Loucy (cell line): ENCODE data around the gene TUBB3.
A peak's percentile ranks its signal among the peaks of the same experiment; 100 is the strongest.

Source experiments
- H2AFZ ChIP-seq: fragments of 200-600 bp; sonication (generic); 2 replicates; pipeline ENCODE4 v1.6.0; 2016; ENCODE audit warnings: antibody characterized with exemption, mild to moderate bottlenecking, low read length, moderate library complexity
- H3F3A ChIP-seq: fragments of 200-600 bp; 2 replicates; pipeline ENCODE4 v1.6.0; 2016; ENCODE audit warnings: antibody characterized with exemption, low read depth, mild to moderate bottlenecking
- H3K27me3 ChIP-seq: fragments of 200-600 bp; sonication (generic); 2 replicates; pipeline ENCODE4 v1.6.1; 2014; ENCODE audit warnings: low read length, mild to moderate bottlenecking; ENCODE audit not compliant: insufficient read depth, poor library complexity, severe bottlenecking
- H3K36me3 ChIP-seq: fragments of 200-600 bp; sonication (generic); 2 replicates; pipeline ENCODE4 v1.6.1; 2016; ENCODE audit warnings: low read length; ENCODE audit not compliant: insufficient read depth
- H3K4me1 ChIP-seq: fragments of 200-600 bp; sonication (generic); 2 replicates; pipeline ENCODE4 v1.5.1; 2014; ENCODE audit warnings: low read length, mild to moderate bottlenecking; ENCODE audit not compliant: insufficient read depth, poor library complexity, severe bottlenecking
- H3K4me2 ChIP-seq: fragments of 200-600 bp; sonication (generic); 2 replicates; pipeline ENCODE4 v1.6.0; 2014; ENCODE audit warnings: antibody characterized with exemption, low read length, low read depth, mild to moderate bottlenecking; ENCODE audit not compliant: poor library complexity, severe bottlenecking
- H3K4me3 ChIP-seq: fragments of 200-600 bp; sonication (generic); 2 replicates; pipeline ENCODE4 v1.5.1; 2014; ENCODE audit warnings: low read length, mild to moderate bottlenecking, mixed read lengths; ENCODE audit not compliant: poor library complexity, severe bottlenecking
- H3K79me2 ChIP-seq: fragments of 200-600 bp; sonication (generic); 2 replicates; pipeline ENCODE4 v1.6.1; 2014; ENCODE audit warnings: low read length; ENCODE audit not compliant: insufficient read depth
- H3K9ac ChIP-seq: fragments of 200-600 bp; sonication (generic); 2 replicates; pipeline ENCODE4 v1.6.0; 2014; ENCODE audit warnings: mild to moderate bottlenecking, low read depth, low read length, moderate library complexity; ENCODE audit not compliant: poor library complexity, severe bottlenecking
- H3K9me2 ChIP-seq: fragments of 200-600 bp; sonication (generic); replicated peaks from 2 replicates; pipeline ENCODE4 v1.6.1; 2016; ENCODE audit warnings: low read depth, low read length, mixed read lengths
- H3K9me3 ChIP-seq: fragments of 200-600 bp; sonication (generic); 2 replicates; pipeline ENCODE4 v1.6.1; 2014; ENCODE audit warnings: mild to moderate bottlenecking, antibody characterized with exemption, low read length, low read depth; ENCODE audit not compliant: insufficient read depth
- H4K20me1 ChIP-seq: fragments of 200-600 bp; sonication (generic); 2 replicates; pipeline ENCODE4 v1.6.0; 2014; ENCODE audit warnings: antibody characterized with exemption, low read length, mild to moderate bottlenecking; ENCODE audit not compliant: insufficient read depth, poor library complexity, severe bottlenecking
- EZH2phosphoT487 ChIP-seq: fragments of 200-600 bp; IDR thresholded peaks from 2 replicates; pipeline ENCODE4 v1.6.1; 2018; ENCODE audit warnings: antibody characterized with exemption, mild to moderate bottlenecking, moderate library complexity, borderline replicate concordance
- TF ChIP-seq, protein P1 (sequence below): fragments of 200-600 bp; sonication (generic); conservative IDR thresholded peaks from 2 replicates; pipeline ENCODE4 v1.5.1; 2014; ENCODE audit warnings: mild to moderate bottlenecking, antibody characterized with exemption, low read length

Gene TUBB3

GRCh38 chr16:89949756-89950155 lies 26.6 kb downstream of the TUBB3 start:
- Histone ChIP-seq H3K9me3 (no peaks in the 10 kb centered on the region), H3K4me1 (no peaks in the 10 kb centered on the region), H3K4me2 (peak overlapping the region; percentile 71), H3K27me3 (no peaks in the 10 kb centered on the region), H2AFZ (no peak overlapping the region), H3F3A (no peaks in the 10 kb centered on the region), H3K36me3 (no peaks in the 10 kb centered on the region), H4K20me1 (peaks cover 3% of the 10 kb centered on the region), H3K9me2 (no peaks in the 10 kb centered on the region), H3K9ac (peak overlapping the region; percentile 67), H3K4me3 (peak overlapping the region; percentile 74), H3K79me2 (no peaks in the 10 kb centered on the region)
- TF ChIP-seq, protein P1, sequence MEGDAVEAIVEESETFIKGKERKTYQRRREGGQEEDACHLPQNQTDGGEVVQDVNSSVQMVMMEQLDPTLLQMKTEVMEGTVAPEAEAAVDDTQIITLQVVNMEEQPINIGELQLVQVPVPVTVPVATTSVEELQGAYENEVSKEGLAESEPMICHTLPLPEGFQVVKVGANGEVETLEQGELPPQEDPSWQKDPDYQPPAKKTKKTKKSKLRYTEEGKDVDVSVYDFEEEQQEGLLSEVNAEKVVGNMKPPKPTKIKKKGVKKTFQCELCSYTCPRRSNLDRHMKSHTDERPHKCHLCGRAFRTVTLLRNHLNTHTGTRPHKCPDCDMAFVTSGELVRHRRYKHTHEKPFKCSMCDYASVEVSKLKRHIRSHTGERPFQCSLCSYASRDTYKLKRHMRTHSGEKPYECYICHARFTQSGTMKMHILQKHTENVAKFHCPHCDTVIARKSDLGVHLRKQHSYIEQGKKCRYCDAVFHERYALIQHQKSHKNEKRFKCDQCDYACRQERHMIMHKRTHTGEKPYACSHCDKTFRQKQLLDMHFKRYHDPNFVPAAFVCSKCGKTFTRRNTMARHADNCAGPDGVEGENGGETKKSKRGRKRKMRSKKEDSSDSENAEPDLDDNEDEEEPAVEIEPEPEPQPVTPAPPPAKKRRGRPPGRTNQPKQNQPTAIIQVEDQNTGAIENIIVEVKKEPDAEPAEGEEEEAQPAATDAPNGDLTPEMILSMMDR = no peak
- TF ChIP-seq EZH2phosphoT487 = no peak

DNA sequence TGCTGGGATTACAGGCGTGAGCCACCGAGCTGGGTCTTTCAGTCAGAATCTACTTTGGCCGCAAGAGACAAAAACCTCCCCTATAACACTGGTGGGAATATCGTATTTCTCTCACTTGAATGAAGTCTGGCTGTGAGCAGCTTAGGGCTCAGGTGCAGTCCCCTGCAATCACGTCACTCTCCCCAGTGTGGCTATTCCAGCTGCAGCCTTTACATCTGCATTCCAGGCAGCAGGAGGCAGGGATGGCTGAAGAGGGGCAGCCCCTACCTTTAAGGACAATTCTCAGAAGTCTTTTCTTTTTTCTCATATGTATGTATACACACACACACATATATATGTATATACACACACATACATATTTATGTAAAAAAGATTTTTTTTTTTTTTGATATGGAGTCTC lies 28.4 kb downstream of the TUBB3 start:
- Histone ChIP-seq H2AFZ (no peak overlapping the region), H3K4me2 (no peak overlapping the region), H4K20me1 (peaks cover 3% of the 10 kb centered on the region), H3K79me2 (no peaks in the 10 kb centered on the region), H3K36me3 (no peaks in the 10 kb centered on the region), H3K4me1 (no peaks in the 10 kb centered on the region), H3K9me2 (no peaks in the 10 kb centered on the region), H3F3A (no peaks in the 10 kb centered on the region), H3K9ac (no peak overlapping the region), H3K4me3 (no peak overlapping the region), H3K27me3 (no peaks in the 10 kb centered on the region), H3K9me3 (no peaks in the 10 kb centered on the region)
- TF ChIP-seq, protein P1 = no peak
- TF ChIP-seq EZH2phosphoT487 = no peak

DNA sequence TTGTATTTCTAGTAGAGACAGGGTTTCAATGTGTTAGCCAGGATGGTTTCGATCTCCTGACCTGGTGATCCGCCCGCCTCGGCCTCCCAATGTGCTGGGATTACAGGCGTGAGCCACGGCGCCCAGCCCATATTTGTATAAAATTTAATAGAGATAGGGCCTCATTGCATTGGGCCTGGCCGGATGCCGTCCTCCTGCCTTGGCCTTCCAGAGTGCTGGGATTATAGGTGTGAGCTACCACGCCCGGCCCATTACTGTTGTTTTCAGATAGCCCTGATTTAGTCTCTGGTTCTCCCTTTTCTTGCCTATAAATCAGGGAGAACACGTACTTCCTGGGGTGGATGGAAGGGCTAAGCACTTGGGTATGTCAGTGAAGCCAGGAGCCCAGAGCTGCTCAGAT lies 28.9 kb downstream of the TUBB3 start:
- Histone ChIP-seq H3K27me3 (no peaks in the 10 kb centered on the region), H3K79me2 (no peaks in the 10 kb centered on the region), H3F3A (no peaks in the 10 kb centered on the region), H3K4me1 (no peaks in the 10 kb centered on the region), H3K4me2 (no peak overlapping the region), H3K36me3 (no peaks in the 10 kb centered on the region), H3K9me2 (no peaks in the 10 kb centered on the region), H3K9me3 (no peaks in the 10 kb centered on the region), H4K20me1 (peaks cover 3% of the 10 kb centered on the region), H2AFZ (no peak overlapping the region), H3K9ac (no peak overlapping the region), H3K4me3 (no peak overlapping the region)
- TF ChIP-seq, protein P1 = no peak
- no peak for TF ChIP-seq EZH2phosphoT487
